H9 (cell line): ENCODE data around the gene TACR1. TPM values are rescaled to one million over a fixed set of nuclear protein-coding genes. Genes with fewer than 3 reads are reported as not detected.
"Not testable (repeated sequence)": the region's sequence is repeated elsewhere in the genome, so short reads cannot be mapped to it uniquely, and the experiment has no call there.

Source experiments
- DNase-seq: peaks from one replicate; pipeline ENCODE4 v3.0.0-alpha.2; 2017
- H2AFZ ChIP-seq: one replicate; pipeline ENCODE4 v1.6.1; 2013; ENCODE audit warnings: mild to moderate bottlenecking, low read length, control low read depth, moderate library complexity
- H2AK5ac ChIP-seq: 2 replicates; pipeline ENCODE4 v1.6.1; 2013; ENCODE audit warnings: low read length, control low read depth, mixed read lengths; ENCODE audit not compliant: insufficient read length
- H2BK120ac ChIP-seq: one replicate; pipeline ENCODE4 v1.6.1; 2013; ENCODE audit warnings: low read depth, mild to moderate bottlenecking, low read length, control low read depth, inconsistent platforms; ENCODE audit not compliant: poor library complexity, severe bottlenecking
- H2BK12ac ChIP-seq: 2 replicates; pipeline ENCODE4 v1.6.1; 2013; ENCODE audit warnings: low read length, control low read depth, mixed read lengths, low read depth; ENCODE audit not compliant: insufficient read length
- H2BK15ac ChIP-seq: 2 replicates; pipeline ENCODE4 v1.6.1; 2013; ENCODE audit warnings: low read depth, low read length, control low read depth
- H2BK20ac ChIP-seq: one replicate; pipeline ENCODE4 v1.6.1; 2013; ENCODE audit warnings: low read depth, mild to moderate bottlenecking, low read length, control low read depth, inconsistent platforms; ENCODE audit not compliant: poor library complexity, severe bottlenecking
- H2BK5ac ChIP-seq: 2 replicates; pipeline ENCODE4 v1.6.1; 2013; ENCODE audit warnings: low read length, control low read depth, mixed read lengths; ENCODE audit not compliant: insufficient read length
- H3K14ac ChIP-seq: 2 replicates; pipeline ENCODE4 v1.6.1; 2013; ENCODE audit warnings: low read length, control low read depth; ENCODE audit not compliant: insufficient read depth
- H3K18ac ChIP-seq: 2 replicates; pipeline ENCODE4 v1.6.1; 2013; ENCODE audit warnings: low read depth, mild to moderate bottlenecking, mixed read lengths, low read length, control low read depth; ENCODE audit not compliant: insufficient read length
- H3K23ac ChIP-seq: 2 replicates; pipeline ENCODE4 v1.6.1; 2013; ENCODE audit warnings: low read length, control low read depth, mixed read lengths, low read depth; ENCODE audit not compliant: insufficient read length
- H3K23me2 ChIP-seq: 2 replicates; pipeline ENCODE4 v1.6.1; 2013; ENCODE audit warnings: low read depth, mild to moderate bottlenecking, mixed read lengths, low read length, control low read depth; ENCODE audit not compliant: insufficient read length, poor library complexity, severe bottlenecking
- H3K27ac ChIP-seq: 2 replicates; pipeline ENCODE4 v1.5.1; 2013; ENCODE audit warnings: low read length, control low read depth, mixed read lengths, low read depth; ENCODE audit not compliant: insufficient read length
- H3K27me3 ChIP-seq: 2 replicates; pipeline ENCODE4 v1.6.1; 2013; ENCODE audit warnings: low read length, control low read depth, inconsistent platforms; ENCODE audit not compliant: insufficient read depth
- H3K4ac ChIP-seq: 2 replicates; pipeline ENCODE4 v1.6.1; 2013; ENCODE audit warnings: low read depth, mild to moderate bottlenecking, control low read depth, inconsistent platforms, low read length, moderate library complexity
- H3K4me1 ChIP-seq: 2 replicates; pipeline ENCODE4 v1.6.1; 2013; ENCODE audit warnings: low read length, control low read depth, inconsistent platforms; ENCODE audit not compliant: insufficient read depth
- H3K4me2 ChIP-seq: 2 replicates; pipeline ENCODE4 v1.6.1; 2013; ENCODE audit warnings: low read length, control low read depth, mixed read lengths; ENCODE audit not compliant: insufficient read length, insufficient read depth
- H3K56ac ChIP-seq: 2 replicates; pipeline ENCODE4 v1.6.1; 2013; ENCODE audit warnings: low read depth, mild to moderate bottlenecking, mixed read lengths, low read length, control low read depth; ENCODE audit not compliant: insufficient read length
- H3K79me1 ChIP-seq: 2 replicates; pipeline ENCODE4 v1.6.1; 2013; ENCODE audit warnings: low read depth, mild to moderate bottlenecking, moderate library complexity, low read length, control low read depth, inconsistent platforms; ENCODE audit not compliant: insufficient read depth, poor library complexity, severe bottlenecking
- H3K79me2 ChIP-seq: 2 replicates; pipeline ENCODE4 v1.6.1; 2013; ENCODE audit warnings: low read length, control low read depth, inconsistent platforms; ENCODE audit not compliant: insufficient read depth
- H3K9ac ChIP-seq: 2 replicates; pipeline ENCODE4 v1.6.1; 2013; ENCODE audit warnings: low read length, control low read depth, mixed read lengths; ENCODE audit not compliant: insufficient read length; ENCODE audit errors: extremely low read depth
- H3K9me3 ChIP-seq: one replicate; pipeline ENCODE4 v1.6.1; 2013; ENCODE audit warnings: low read depth, low read length, inconsistent platforms; ENCODE audit not compliant: control insufficient read depth
- H3T11ph ChIP-seq: one replicate; pipeline ENCODE4 v1.6.1; 2013; ENCODE audit warnings: mild to moderate bottlenecking, low read length, control low read depth, inconsistent platforms
- H4K20me1 ChIP-seq: one replicate; pipeline ENCODE4 v1.6.1; 2013; ENCODE audit not compliant: control insufficient read depth, insufficient read length, insufficient read depth
- H4K5ac ChIP-seq: 2 replicates; pipeline ENCODE4 v1.6.1; 2013; ENCODE audit warnings: low read depth, mild to moderate bottlenecking, mixed read lengths, low read length, control low read depth; ENCODE audit not compliant: insufficient read length
- H4K8ac ChIP-seq: replicated peaks from 2 replicates; pipeline ENCODE4 v1.6.1; 2013; ENCODE audit warnings: low read length, control low read depth, mixed read lengths, low read depth; ENCODE audit not compliant: insufficient read length
- H4K91ac ChIP-seq: 2 replicates; pipeline ENCODE4 v1.6.1; 2013; ENCODE audit warnings: low read depth, mild to moderate bottlenecking, moderate library complexity, mixed read lengths, low read length, control low read depth; ENCODE audit not compliant: insufficient read length
- H3K27ac Mint-ChIP-seq, 3 experiments: 2 replicates in 2 of 3; 3 replicates in 1 of 3; pipeline ENCODE4 v1.8.0; 2020 to 2021; ENCODE audit warnings: mixed read lengths in 3 of 3, mild to moderate bottlenecking in 1 of 3, moderate library complexity in 1 of 3
- H3K27me3 Mint-ChIP-seq: 2 replicates; pipeline ENCODE4 v1.8.0; 2021; ENCODE audit warnings: low read depth, mild to moderate bottlenecking, moderate library complexity, mixed read lengths
- H3K36me3 Mint-ChIP-seq, 3 experiments: 2 replicates in 2 of 3; 3 replicates in 1 of 3; pipeline ENCODE4 v1.8.0; 2020 to 2021; ENCODE audit warnings: low read depth in 3 of 3, mixed read lengths in 3 of 3; ENCODE audit not compliant: insufficient read depth in 1 of 3
- H3K4me1 Mint-ChIP-seq, 2 experiments: 2 replicates each; pipeline ENCODE4 v1.8.0; 2020; ENCODE audit warnings: mixed read lengths in 2 of 2
- H3K4me3 Mint-ChIP-seq, 2 experiments: 2 replicates in 1 of 2; 3 replicates in 1 of 2; pipeline ENCODE4 v1.8.0; 2020 to 2021; ENCODE audit warnings: mild to moderate bottlenecking in 2 of 2, mixed read lengths in 2 of 2, moderate library complexity in 1 of 2
- H3K9me3 Mint-ChIP-seq, 2 experiments: 2 replicates in 1 of 2; 3 replicates in 1 of 2; pipeline ENCODE4 v1.8.0; 2020; ENCODE audit warnings: mild to moderate bottlenecking in 2 of 2, mixed read lengths in 2 of 2, moderate library complexity in 1 of 2
- WGBS: extraction: QIAGEN DNeasy Blood & Tissue Kit; methylation state at CpG from one replicate; pipeline ENCODE4 v1.1.7; 2013; ENCODE audit warnings: missing lambda C conversion rate, low lambda C conversion rate, mixed read lengths; ENCODE audit not compliant: insufficient read length; ENCODE audit errors: extremely low coverage; 5-methylcytosine and 5-hydroxymethylcytosine counted together
- total RNA-seq: library from RNA; stranded (reverse); gene quantifications from 2 replicates; pipeline ENCODE4 v1.2.1, GENCODE V29; 2021
- TF ChIP-seq, protein P1 (sequence below): fragments of 200-600 bp; sonication (generic); conservative IDR thresholded peaks from 3 replicates; pipeline ENCODE4 v1.8.0; 2021; ENCODE audit warnings: antibody characterized with exemption, mild to moderate bottlenecking

Gene TACR1
- total RNA-seq, 1 experiment from 2014 or later, result 1.4 TPM

DNA sequence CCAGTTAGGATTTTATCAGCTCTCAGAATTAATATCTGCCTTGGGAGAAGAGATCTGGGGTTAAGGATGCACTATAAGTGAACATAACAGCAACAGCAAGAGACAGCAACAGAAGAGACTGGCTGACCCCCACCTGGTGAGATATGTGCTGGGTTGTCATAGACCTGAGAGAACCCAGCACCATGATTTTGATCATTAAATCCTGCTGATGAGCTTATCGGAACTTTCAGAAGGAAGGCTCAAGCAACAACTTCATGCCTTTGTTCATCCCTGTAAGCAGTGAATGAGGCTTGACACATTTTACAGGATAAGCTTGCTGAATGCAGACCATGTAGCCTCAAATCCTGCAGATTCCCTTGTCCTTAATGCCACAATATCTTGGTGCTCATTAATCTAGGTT is 140.9 kb downstream of the TACR1 start:
- no peak overlapping the region for H4K5ac ChIP-seq
- H3T11ph ChIP-seq, result no peak overlapping the region
- H4K91ac ChIP-seq, result no peak overlapping the region
- H3K14ac ChIP-seq, result no peak overlapping the region
- H3K4me1 ChIP-seq, result peaks cover 18% of the 10 kb centered on the region; the same call in 1 of the 2 replicates
- no peak overlapping the region for H2AFZ ChIP-seq
- no peaks in the 10 kb centered on the region for H3K9me3 ChIP-seq
- H3K79me1 ChIP-seq, result no peaks in the 10 kb centered on the region
- H3K23me2 ChIP-seq, result peaks cover 2% of the 10 kb centered on the region
- Mint-ChIP-seq H3K27me3 (peaks cover 40% of the 10 kb centered on the region), H3K4me3 (no peak overlapping the region), H3K9me3 (no peaks in the 10 kb centered on the region), H3K36me3 (no peaks in the 10 kb centered on the region; a peak in 1 of 7 replicates), H3K4me1 (peaks cover 46 to 51% of the 10 kb centered on the region in 2 experiments), H3K27ac (no peak overlapping the region)
- no peak overlapping the region for H2BK5ac ChIP-seq
- no peak for DNase-seq
- H2AK5ac ChIP-seq, result no peak overlapping the region
- no peak overlapping the region for H3K9ac ChIP-seq
- no peak overlapping the region for H3K4ac ChIP-seq
- H2BK20ac ChIP-seq, result no peak overlapping the region
- no peak overlapping the region for H2BK12ac ChIP-seq
- H3K23ac ChIP-seq, result no peak overlapping the region
- no CpG with 5 or more reads among the region's 1 CpG for WGBS
- H3K56ac ChIP-seq, result no peak overlapping the region
- TF ChIP-seq, protein P1, sequence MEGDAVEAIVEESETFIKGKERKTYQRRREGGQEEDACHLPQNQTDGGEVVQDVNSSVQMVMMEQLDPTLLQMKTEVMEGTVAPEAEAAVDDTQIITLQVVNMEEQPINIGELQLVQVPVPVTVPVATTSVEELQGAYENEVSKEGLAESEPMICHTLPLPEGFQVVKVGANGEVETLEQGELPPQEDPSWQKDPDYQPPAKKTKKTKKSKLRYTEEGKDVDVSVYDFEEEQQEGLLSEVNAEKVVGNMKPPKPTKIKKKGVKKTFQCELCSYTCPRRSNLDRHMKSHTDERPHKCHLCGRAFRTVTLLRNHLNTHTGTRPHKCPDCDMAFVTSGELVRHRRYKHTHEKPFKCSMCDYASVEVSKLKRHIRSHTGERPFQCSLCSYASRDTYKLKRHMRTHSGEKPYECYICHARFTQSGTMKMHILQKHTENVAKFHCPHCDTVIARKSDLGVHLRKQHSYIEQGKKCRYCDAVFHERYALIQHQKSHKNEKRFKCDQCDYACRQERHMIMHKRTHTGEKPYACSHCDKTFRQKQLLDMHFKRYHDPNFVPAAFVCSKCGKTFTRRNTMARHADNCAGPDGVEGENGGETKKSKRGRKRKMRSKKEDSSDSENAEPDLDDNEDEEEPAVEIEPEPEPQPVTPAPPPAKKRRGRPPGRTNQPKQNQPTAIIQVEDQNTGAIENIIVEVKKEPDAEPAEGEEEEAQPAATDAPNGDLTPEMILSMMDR, result no peak
- peaks cover 3% of the 10 kb centered on the region for H4K20me1 ChIP-seq
- H3K27ac ChIP-seq, result no peak overlapping the region
- no peak overlapping the region for H3K4me2 ChIP-seq
- no peak overlapping the region for H3K18ac ChIP-seq
- H3K79me2 ChIP-seq, result no peaks in the 10 kb centered on the region
- H2BK120ac ChIP-seq, result no peak overlapping the region
- no peak overlapping the region for H2BK15ac ChIP-seq
- H4K8ac ChIP-seq, result no peak overlapping the region
- H3K27me3 ChIP-seq, result no peaks in the 10 kb centered on the region

GRCh38 chr2:75057150-75057549 is 142.2 kb downstream of the TACR1 start:
- DNase-seq, H3K79me2 ChIP-seq: not testable (repeated sequence)
- H3K27ac ChIP-seq, result peak overlapping the region; percentile 99

More at GRCh38 chr2:75057150-75057549, 142.2 kb downstream of the TACR1 start:
- H3K18ac ChIP-seq, H3K36me3 Mint-ChIP-seq, H3T11ph ChIP-seq, H3K14ac ChIP-seq, H3K9ac ChIP-seq, H3K23ac ChIP-seq, H2BK15ac ChIP-seq, H4K91ac ChIP-seq, H2AK5ac ChIP-seq, H3K79me1 ChIP-seq, H2BK12ac ChIP-seq, H4K20me1 ChIP-seq, H2BK20ac ChIP-seq, H3K9me3 Mint-ChIP-seq, H3K9me3 ChIP-seq, H3K27me3 ChIP-seq, H3K4me3 Mint-ChIP-seq, H2BK120ac ChIP-seq, H4K5ac ChIP-seq, H3K23me2 ChIP-seq, H3K56ac ChIP-seq, H2AFZ ChIP-seq, H3K4ac ChIP-seq, H2BK5ac ChIP-seq, H4K8ac ChIP-seq: not testable (repeated sequence)
- H3K4me2 ChIP-seq, result peak overlapping the region; percentile 62
- H3K27ac Mint-ChIP-seq, result peak overlapping the region in 1 of 3 experiments; percentile 99; a peak in 3 of 7 replicates
- H3K4me1 Mint-ChIP-seq, result peaks cover 52 to 55% of the 10 kb centered on the region in 2 experiments
- H3K27me3 Mint-ChIP-seq, result peaks cover 46% of the 10 kb centered on the region
- no CpG with 5 or more reads among the region's 5 CpGs for WGBS
- H3K4me1 ChIP-seq, result peaks cover 20% of the 10 kb centered on the region; the same call in 1 of the 2 replicates
